Prostate gland (tissue), 2 donors: ENCODE results near the gene MYH6. TPM values are rescaled to one million over a fixed set of nuclear protein-coding genes. Genes with fewer than 3 reads are reported as not detected.
"Not testable (repeated sequence)": the region's sequence is repeated elsewhere in the genome, so short reads cannot be mapped to it uniquely, and the experiment has no call there.

Source experiments
- DNase-seq: peaks from one replicate; pipeline ENCODE4 v3.0.0-alpha.2; 2019; ENCODE audit warnings: low spot score
- H3K27ac ChIP-seq, 2 donors: fragments of 200-600 bp; sonication (generic); 2 replicates each; pipeline ENCODE4 v1.5.1; 2017 to 2019
- H3K27me3 ChIP-seq: fragments of 200-600 bp; sonication (generic); replicated peaks from 2 replicates; pipeline ENCODE4 v1.5.1; 2019; ENCODE audit not compliant: insufficient read depth
- H3K36me3 ChIP-seq, 2 donors: fragments of 200-600 bp; sonication (generic); 1 replicate in 1 of 2; 2 replicates in 1 of 2; pipeline versions ENCODE4 v1.5.1 to v1.8.1; 2017 to 2019
- H3K4me1 ChIP-seq: fragments of 200-600 bp; sonication (generic); replicated peaks from 2 replicates; pipeline ENCODE4 v1.5.1; 2019
- H3K4me3 ChIP-seq, 2 donors: fragments of 200-600 bp; sonication (generic); 2 replicates each; pipeline ENCODE4 v1.5.1; 2017 to 2019
- H3K9me3 ChIP-seq: fragments of 200-600 bp; sonication (generic); 2 replicates; pipeline ENCODE4 v1.5.1; 2017
- CTCF ChIP-seq, 4 experiments: fragments of 200-600 bp in 2 of 4; fragments of 450-650 bp in 2 of 4; sonication (generic) in 2 of 4; IDR thresholded peaks; 1 replicate in 3 of 4; 2 replicates in 1 of 4; pipeline ENCODE4 v1.5.1; 2016 to 2019; ENCODE audit warnings: antibody characterized with exemption in 4 of 4, mild to moderate bottlenecking in 2 of 4, moderate library complexity in 2 of 4
- POLR2A ChIP-seq: fragments of 450-650 bp; IDR thresholded peaks from one replicate; pipeline ENCODE4 v1.6.1; 2016; ENCODE audit warnings: antibody characterized with exemption, mild to moderate bottlenecking
- POLR2AphosphoS5 ChIP-seq: sonication (generic); formaldehyde crosslinking; IDR thresholded peaks from one replicate; pipeline ENCODE4 v1.6.1; 2017; ENCODE audit warnings: antibody characterized with exemption
- WGBS: methylation state at CpG from one replicate; pipeline ENCODE4 v1.1.5; 2018; 5-methylcytosine and 5-hydroxymethylcytosine counted together
- intact Hi-C: fragments of 100-400 bp; cut with DNase I; formaldehyde crosslinking; loops from one replicate; pipeline ENCODE4 v1.14.2; 2022
- total RNA-seq, 2 donors: library from RNA; depleted of rRNA; stranded (reverse); fragments of >200 nt; gene quantifications; one replicate each; pipeline ENCODE4 v1.1.0, GENCODE V29; 2016

Gene MYH6
- total RNA-seq, 2 donors from 2014 or later, result 3.1 TPM; not detected in 1

DNA sequence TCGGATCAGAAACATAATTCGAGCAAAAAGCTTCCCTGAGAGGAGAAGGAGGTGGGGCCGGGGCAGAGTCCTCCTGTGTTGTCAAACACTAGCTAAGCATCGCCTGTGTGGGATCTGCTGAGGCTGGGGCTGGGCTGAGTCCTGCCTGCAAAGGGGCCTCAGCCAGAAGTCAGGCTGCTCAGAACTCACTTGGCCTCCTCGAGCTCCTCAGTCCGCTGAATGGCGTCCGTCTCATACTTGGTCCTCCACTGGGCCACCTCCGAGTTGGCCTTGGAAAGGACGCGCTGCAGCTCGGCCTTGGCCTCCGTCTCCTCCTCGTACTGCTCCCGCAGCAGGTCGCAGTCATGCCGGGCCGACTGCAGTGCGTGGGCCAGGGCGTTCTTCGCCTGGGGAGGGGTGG lies 9.9 kb upstream of the MYH6 start:
- H3K36me3 ChIP-seq, result no peaks in the 10 kb centered on the region
- TF ChIP-seq POLR2A, result no peak
- no peak for TF ChIP-seq POLR2AphosphoS5
- TF ChIP-seq CTCF (IDR thresholded peaks at IDR 0.05), result no peak
- H3K4me1 ChIP-seq, result no peaks in the 10 kb centered on the region
- no peak overlapping the region for H3K4me3 ChIP-seq
- no peaks in the 10 kb centered on the region for H3K9me3 ChIP-seq
- no peak for DNase-seq
- intact Hi-C loops, result no loop called here
- H3K27ac ChIP-seq, result no peak overlapping the region
- H3K27me3 ChIP-seq, result no peaks in the 10 kb centered on the region
- WGBS, result 88% methylated on average over 21 of the region's 21 CpGs

GRCh38 chr14:23417269-23417668 lies 9.2 kb upstream of the MYH6 start:
- 92% methylated on average over 12 of the region's 12 CpGs for WGBS
- H3K27me3 ChIP-seq, H3K36me3 ChIP-seq, H3K4me3 ChIP-seq, H3K27ac ChIP-seq, DNase-seq, intact Hi-C loops, H3K4me1 ChIP-seq, H3K9me3 ChIP-seq: not testable (repeated sequence)

DNA sequence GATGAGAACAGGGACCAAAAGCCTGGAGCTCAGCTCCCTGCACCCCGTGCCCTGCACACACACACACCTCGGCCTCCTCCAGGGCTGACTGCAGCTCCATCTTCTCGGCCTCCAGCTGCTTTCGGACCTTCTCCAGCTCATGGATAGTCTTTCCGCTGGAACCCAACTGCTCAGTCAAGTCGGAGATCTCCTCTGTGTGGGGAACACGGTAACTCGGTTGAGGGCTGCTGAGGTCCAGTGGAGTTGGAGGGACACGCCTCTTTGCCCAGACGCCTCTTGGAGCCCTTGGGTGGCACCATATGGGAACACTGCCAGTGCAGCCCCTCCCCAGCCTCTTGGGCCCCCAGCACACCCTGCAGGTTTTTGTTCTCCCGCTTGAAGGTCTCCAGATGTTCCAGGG lies 8.7 kb upstream of the MYH6 start:
- DNase-seq, result no peak
- 88% methylated on average over 11 of the region's 11 CpGs for WGBS
- Histone ChIP-seq H3K9me3 (no peaks in the 10 kb centered on the region), H3K27ac (no peak overlapping the region), H3K4me1 (no peaks in the 10 kb centered on the region), H3K27me3 (no peaks in the 10 kb centered on the region), H3K4me3 (no peak overlapping the region), H3K36me3 (no peaks in the 10 kb centered on the region)
- TF ChIP-seq POLR2AphosphoS5 (no peak), CTCF (IDR thresholded peaks at IDR 0.05) (no peak), POLR2A (no peak)
- intact Hi-C loops, result no loop called here

DNA sequence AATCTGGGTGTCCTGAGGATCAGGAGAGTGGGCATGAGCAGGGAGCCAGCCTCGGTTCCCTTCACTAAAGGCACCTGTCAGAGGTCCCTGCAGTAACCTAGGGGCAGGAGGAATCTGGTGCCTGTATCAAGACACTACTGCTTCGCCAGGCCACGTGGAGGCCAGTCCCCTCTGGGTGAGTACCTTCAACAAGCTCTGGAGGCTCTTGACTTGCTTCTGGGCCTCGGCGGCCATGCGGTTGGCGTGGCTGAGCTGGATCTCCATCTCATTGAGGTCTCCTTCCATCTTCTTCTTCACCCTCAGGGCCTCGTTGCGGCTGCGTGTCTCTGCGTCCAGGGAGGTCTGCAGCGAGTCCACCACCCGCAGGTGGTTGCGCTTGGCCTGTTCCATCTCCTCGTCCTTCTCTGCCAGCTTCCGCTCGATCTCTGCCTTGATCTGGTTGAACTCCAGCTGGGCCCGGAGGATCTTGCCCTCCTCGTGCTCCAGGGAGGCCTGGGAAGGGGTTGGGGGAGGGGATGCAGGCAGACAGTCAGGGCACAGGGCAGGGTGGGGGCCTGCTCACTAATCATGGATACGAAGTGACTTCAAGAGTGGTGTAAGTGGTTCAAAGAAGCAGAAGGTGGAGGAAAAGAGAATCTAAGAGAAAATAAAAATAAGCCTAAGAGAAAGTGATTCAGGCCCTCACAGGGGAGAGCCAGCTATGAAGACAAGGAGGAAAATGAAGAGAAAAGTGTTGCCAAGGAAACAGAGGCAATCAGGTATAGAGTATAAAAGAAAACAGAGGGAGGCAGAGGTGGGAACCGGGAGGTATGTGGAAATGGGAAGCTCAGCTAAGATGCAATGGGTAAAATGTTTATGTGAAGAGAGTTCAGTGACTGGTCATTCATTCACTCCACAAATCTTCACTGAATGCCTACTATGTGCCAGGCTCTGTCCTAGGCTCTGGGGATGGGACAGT lies 8.0 kb upstream of the MYH6 start:
- Histone ChIP-seq H3K27ac (no peak overlapping the region), H3K4me1 (no peaks in the 10 kb centered on the region), H3K36me3 (no peaks in the 10 kb centered on the region), H3K27me3 (no peaks in the 10 kb centered on the region), H3K9me3 (no peaks in the 10 kb centered on the region), H3K4me3 (no peak overlapping the region)
- DNase-seq, result no peak
- intact Hi-C loops, result no loop called here
- WGBS, result 83% methylated on average over 20 of the region's 21 CpGs
- TF ChIP-seq POLR2A (no peak), POLR2AphosphoS5 (no peak), CTCF (IDR thresholded peaks at IDR 0.05) (no peak)

- H3K4me1 ChIP-seq, result no peaks in the 10 kb centered on the region
- H3K9me3 ChIP-seq, result no peaks in the 10 kb centered on the region
- H3K27me3 ChIP-seq, result no peaks in the 10 kb centered on the region
- WGBS, result 94% methylated on average over 36 of the region's 39 CpGs
- no peak overlapping the region for H3K27ac ChIP-seq
- DNase-seq, result no peak
- no peak overlapping the region for H3K4me3 ChIP-seq
- no peaks in the 10 kb centered on the region for H3K36me3 ChIP-seq
- no peak for TF ChIP-seq CTCF (IDR thresholded peaks at IDR 0.05)
- no peak for TF ChIP-seq POLR2A
- no peak for TF ChIP-seq POLR2AphosphoS5
- intact Hi-C loops, result no loop called here
These were observed 7.1 kb upstream of the MYH6 start for GRCh38 chr14:23414906-23415820.
